ENCODE data around the gene NCKAP1.
"Not testable (repeated sequence)": the region's sequence is repeated elsewhere in the genome, so short reads cannot be mapped to it uniquely, and the experiment has no call there.

NCKAP1 gene

GRCh38 chr2:182913064-182913463, 125.2 kb downstream of the NCKAP1 start:
- no peak for DNase-seq (ENCODE audit: low read depth in 4 of 4, low spot score in 1 of 4)

- no peak for DNase-seq (ENCODE audit: low read depth in 4 of 4, low spot score in 1 of 4)
Observed at GRCh38 chr2:182912518-182912915, 125.7 kb downstream of the NCKAP1 start.

- no peak for DNase-seq (ENCODE audit: low read depth in 4 of 4, low spot score in 1 of 4)
Observed at GRCh38 chr2:182911813-182912517, 126.3 kb downstream of the NCKAP1 start.

- DNase-seq (ENCODE audit: low read depth in 4 of 4, low spot score in 1 of 4) = no peak
Observed at GRCh38 chr2:182910965-182911364, 127.3 kb downstream of the NCKAP1 start.

- DNase-seq (ENCODE audit: low read depth in 4 of 4, low spot score in 1 of 4) = no peak
Observed at GRCh38 chr2:182907081-182907830, 131.0 kb downstream of the NCKAP1 start.

GRCh38 chr2:182906454-182906853, 131.8 kb downstream of the NCKAP1 start:
- no peak for DNase-seq (ENCODE audit: low read depth in 4 of 4, low spot score in 1 of 4)

GRCh38 chr2:182904844-182905243, 133.4 kb downstream of the NCKAP1 start:
- no peak for DNase-seq (ENCODE audit: low read depth in 4 of 4, low spot score in 1 of 4)

- no peak for DNase-seq (ENCODE audit: low read depth in 4 of 4, low spot score in 1 of 4)
Observed at GRCh38 chr2:182903566-182903965, 134.7 kb downstream of the NCKAP1 start.

GRCh38 chr2:182901748-182902147, 136.5 kb downstream of the NCKAP1 start:
- no peak for DNase-seq (ENCODE audit: low read depth in 4 of 4, low spot score in 1 of 4)

- DNase-seq (ENCODE audit: low read depth in 4 of 4, low spot score in 1 of 4) = no peak
Observed at GRCh38 chr2:182898718-182899117, 139.5 kb downstream of the NCKAP1 start.

- DNase-seq (ENCODE audit: low read depth in 4 of 4, low spot score in 1 of 4) = no peak
Observed at GRCh38 chr2:182897137-182897536, 141.1 kb downstream of the NCKAP1 start.

GRCh38 chr2:182895798-182896197, 142.5 kb downstream of the NCKAP1 start:
- DNase-seq (ENCODE audit: low read depth in 4 of 4, low spot score in 1 of 4) = no peak

- DNase-seq (ENCODE audit: low read depth in 4 of 4, low spot score in 1 of 4) = no peak
Observed at GRCh38 chr2:182895169-182895568, 143.1 kb downstream of the NCKAP1 start.

- DNase-seq (ENCODE audit: low read depth in 4 of 4, low spot score in 1 of 4) = no peak
Observed at GRCh38 chr2:182894174-182894573, 144.1 kb downstream of the NCKAP1 start.

GRCh38 chr2:182893666-182894065, 144.6 kb downstream of the NCKAP1 start:
- DNase-seq (ENCODE audit: low read depth in 4 of 4, low spot score in 1 of 4) = no peak

GRCh38 chr2:182893035-182893434, 145.2 kb downstream of the NCKAP1 start:
- DNase-seq (ENCODE audit: low read depth in 4 of 4, low spot score in 1 of 4) = not testable (repeated sequence)

GRCh38 chr2:182891611-182892010, 146.6 kb downstream of the NCKAP1 start:
- DNase-seq (ENCODE audit: low read depth in 4 of 4, low spot score in 1 of 4) = no peak

- no peak for DNase-seq (ENCODE audit: low read depth in 4 of 4, low spot score in 1 of 4)
Observed at GRCh38 chr2:182890773-182891378, 147.4 kb downstream of the NCKAP1 start.

- DNase-seq (ENCODE audit: low read depth in 4 of 4, low spot score in 1 of 4) = no peak
Observed at GRCh38 chr2:182890305-182890704, 148.0 kb downstream of the NCKAP1 start.

GRCh38 chr2:182887753-182888415, 150.4 kb downstream of the NCKAP1 start:
- DNase-seq (ENCODE audit: low read depth in 4 of 4, low spot score in 1 of 4) = no peak

- no peak for DNase-seq (ENCODE audit: low read depth in 4 of 4, low spot score in 1 of 4)
Observed at GRCh38 chr2:182887093-182887492, 151.2 kb downstream of the NCKAP1 start.

GRCh38 chr2:182885771-182886170, 152.5 kb downstream of the NCKAP1 start:
- DNase-seq (ENCODE audit: low read depth in 4 of 4, low spot score in 1 of 4) = no peak
